Measurements from ENCODE around the gene STK38L.

Gene STK38L

GRCh38 chr12:27331927-27332324 is 87.8 kb downstream of the STK38L start:
- DNase-seq = no peak
- no peaks in the 10 kb centered on the region for H3K27me3 ChIP-seq (ENCODE audit: insufficient read depth, low read depth, severe bottlenecking)
- TF ChIP-seq CTCF (IDR thresholded peaks at IDR 0.05; ENCODE audit: low read depth, low read length) = no peak
- H3K27ac ChIP-seq = no peak overlapping the region
- H3K9me3 ChIP-seq (ENCODE audit: severe bottlenecking) = no peaks in the 10 kb centered on the region
- H3K36me3 ChIP-seq = no peaks in the 10 kb centered on the region
- no peak overlapping the region; the same call in 1 of the 2 replicates for H3K4me3 ChIP-seq (ENCODE audit: low read depth, low read length)

GRCh38 chr12:27332407-27332713 is 88.3 kb downstream of the STK38L start:
- Histone ChIP-seq H3K36me3 (no peaks in the 10 kb centered on the region), H3K4me3 (ENCODE audit: low read depth, low read length) (peak overlapping the region; percentile 62), H3K9me3 (ENCODE audit: severe bottlenecking) (no peaks in the 10 kb centered on the region), H3K27me3 (ENCODE audit: insufficient read depth, low read depth, severe bottlenecking) (no peaks in the 10 kb centered on the region), H3K27ac (peak overlapping the region; percentile 7; the same call in 1 of the 2 replicates)
- no peak for DNase-seq
- TF ChIP-seq CTCF (IDR thresholded peaks at IDR 0.05; ENCODE audit: low read depth, low read length) = no peak

- H3K36me3 ChIP-seq = no peaks in the 10 kb centered on the region
- no peak for TF ChIP-seq CTCF (IDR thresholded peaks at IDR 0.05; ENCODE audit: low read depth, low read length)
- peak; percentile 73 for DNase-seq
- no peaks in the 10 kb centered on the region for H3K9me3 ChIP-seq (ENCODE audit: severe bottlenecking)
- H3K27me3 ChIP-seq (ENCODE audit: insufficient read depth, low read depth, severe bottlenecking) = no peaks in the 10 kb centered on the region
- H3K4me3 ChIP-seq (ENCODE audit: low read depth, low read length) = peak within 1 kb of the TSS; percentile 62
- peak within 1 kb of the TSS; percentile 69 for H3K27ac ChIP-seq
Measured at GRCh38 chr12:27332714-27333402, 88.8 kb downstream of the STK38L start, which contains the start of gene BMAL2. TSS of gene BMAL2 (plus strand) at chr12:27332836. CDS start at chr12:27333073, 237 bp downstream.

GRCh38 chr12:27333403-27334009 is 89.4 kb downstream of the STK38L start:
- H3K36me3 ChIP-seq = no peaks in the 10 kb centered on the region
- peak; percentile 34 for DNase-seq
- H3K27me3 ChIP-seq (ENCODE audit: insufficient read depth, low read depth, severe bottlenecking) = no peaks in the 10 kb centered on the region
- H3K4me3 ChIP-seq (ENCODE audit: low read depth, low read length) = peak overlapping the region; percentile 62
- no peak for TF ChIP-seq CTCF (IDR thresholded peaks at IDR 0.05; ENCODE audit: low read depth, low read length)
- H3K27ac ChIP-seq = peak overlapping the region; percentile 69
- no peaks in the 10 kb centered on the region for H3K9me3 ChIP-seq (ENCODE audit: severe bottlenecking)

- Histone ChIP-seq H3K4me3 (ENCODE audit: low read depth, low read length) (peak overlapping the region; percentile 62), H3K27ac (no peak overlapping the region), H3K36me3 (no peaks in the 10 kb centered on the region), H3K9me3 (ENCODE audit: severe bottlenecking) (no peaks in the 10 kb centered on the region), H3K27me3 (ENCODE audit: insufficient read depth, low read depth, severe bottlenecking) (no peaks in the 10 kb centered on the region)
- TF ChIP-seq CTCF (IDR thresholded peaks at IDR 0.05; ENCODE audit: low read depth, low read length) = no peak
- DNase-seq = no peak
Measured at GRCh38 chr12:27334042-27334720, 90.1 kb downstream of the STK38L start.
